Measurements from ENCODE around the gene HOXC6.

HOXC6 gene

DNA sequence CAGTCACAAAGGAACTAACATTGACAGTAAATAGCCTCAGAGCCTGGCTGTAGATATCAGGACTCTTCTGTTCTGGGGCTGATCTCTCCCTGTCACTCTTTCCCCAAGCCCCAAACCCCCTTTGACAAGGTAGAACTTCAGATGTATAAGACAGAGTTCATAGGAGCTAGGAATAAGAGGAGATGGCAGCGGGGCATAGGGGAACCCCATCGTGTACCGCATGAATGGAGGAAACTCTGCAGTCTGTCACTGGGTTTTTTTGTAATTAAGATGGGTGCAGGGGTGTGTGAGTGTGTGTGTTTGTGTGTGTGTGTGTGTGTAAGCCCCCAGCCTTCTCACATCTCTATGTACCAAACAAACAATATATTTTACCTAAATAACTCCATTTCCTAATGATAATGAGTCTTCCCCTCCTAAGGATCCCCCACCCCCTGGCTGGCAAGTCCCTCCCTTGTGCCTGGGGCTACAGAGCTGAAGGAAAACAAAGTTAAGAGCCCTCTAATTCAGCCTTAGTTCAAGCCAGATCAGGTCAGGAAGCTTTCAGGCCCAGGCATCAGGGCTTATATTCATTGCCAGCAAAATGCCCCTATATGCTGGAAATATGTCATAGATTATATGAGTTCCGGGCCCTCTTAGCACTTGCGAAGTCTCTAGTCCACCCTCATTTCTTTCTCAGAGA is 16.3 kb downstream of the HOXC6 start:
- DNase-seq: no peak

DNA sequence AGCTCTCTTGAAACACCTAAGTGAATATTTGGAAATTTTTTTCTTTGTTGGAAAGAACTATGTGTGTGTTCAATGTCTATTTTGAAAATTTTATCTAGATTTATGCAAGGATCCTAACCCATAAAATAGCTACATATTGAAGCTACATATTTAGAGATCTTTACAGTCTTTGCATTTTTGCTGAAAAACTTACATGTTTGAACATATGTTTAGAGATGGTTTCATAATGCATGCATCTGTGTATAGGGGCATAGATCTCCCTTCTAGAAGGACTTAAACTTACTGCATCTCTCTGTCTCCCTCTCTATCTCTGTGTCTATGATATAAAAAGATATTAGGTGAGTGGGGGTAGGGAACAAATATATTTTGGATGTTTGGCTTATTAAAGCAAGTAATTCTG is 17.2 kb downstream of the HOXC6 start:
- no peak for DNase-seq

DNA sequence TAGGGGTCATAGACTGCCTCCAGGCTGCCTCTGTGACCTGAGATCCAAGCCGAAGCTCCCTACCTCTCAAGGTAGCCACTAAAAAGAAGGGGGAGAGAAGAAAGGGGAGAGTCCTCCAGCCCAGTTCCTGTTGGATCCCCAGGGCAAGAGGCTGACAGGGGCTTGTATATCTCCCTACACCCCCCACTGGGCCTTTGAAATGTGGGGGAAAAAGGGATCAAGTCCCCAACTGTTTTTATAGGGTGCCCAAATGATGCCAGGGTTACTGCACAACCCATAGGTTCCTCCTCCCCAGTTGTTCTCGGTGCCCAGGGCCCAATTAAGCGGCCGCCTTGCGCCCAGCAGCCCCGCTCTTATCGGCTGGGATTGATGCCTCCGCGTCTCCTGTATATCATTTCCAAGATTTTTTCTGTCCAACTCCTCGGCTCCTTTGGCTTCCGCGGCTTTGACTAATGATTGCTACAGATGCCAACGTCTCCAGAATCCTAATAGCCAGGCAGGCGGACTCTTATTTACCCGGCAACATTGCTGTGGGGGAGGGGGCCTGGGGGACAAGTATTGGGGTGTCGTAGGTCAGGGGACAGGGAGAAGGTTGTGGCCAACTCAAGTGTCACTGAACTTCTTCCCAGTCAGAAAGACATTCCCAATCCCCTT is 17.8 kb downstream of the HOXC6 start:
- DNase-seq: no peak

DNA sequence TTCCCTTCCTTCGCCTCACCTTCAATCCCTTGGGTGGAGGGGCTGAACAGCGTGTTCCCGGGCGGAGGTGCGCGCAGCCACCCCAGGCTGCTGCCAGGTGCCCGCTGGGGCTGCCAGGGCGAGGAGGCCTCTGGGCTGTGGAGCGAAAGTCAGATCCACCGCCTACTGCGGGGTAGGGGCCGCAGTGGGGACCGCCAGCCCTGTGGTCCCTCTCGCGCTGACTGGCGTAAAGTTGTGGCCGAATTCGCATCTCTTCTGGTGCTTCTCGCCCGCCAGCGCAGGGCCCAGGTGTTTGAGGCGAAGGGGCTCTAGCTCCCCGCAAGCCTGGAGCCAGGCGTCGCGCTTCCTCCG is 18.5 kb downstream of the HOXC6 start:
- no peak for DNase-seq

DNA sequence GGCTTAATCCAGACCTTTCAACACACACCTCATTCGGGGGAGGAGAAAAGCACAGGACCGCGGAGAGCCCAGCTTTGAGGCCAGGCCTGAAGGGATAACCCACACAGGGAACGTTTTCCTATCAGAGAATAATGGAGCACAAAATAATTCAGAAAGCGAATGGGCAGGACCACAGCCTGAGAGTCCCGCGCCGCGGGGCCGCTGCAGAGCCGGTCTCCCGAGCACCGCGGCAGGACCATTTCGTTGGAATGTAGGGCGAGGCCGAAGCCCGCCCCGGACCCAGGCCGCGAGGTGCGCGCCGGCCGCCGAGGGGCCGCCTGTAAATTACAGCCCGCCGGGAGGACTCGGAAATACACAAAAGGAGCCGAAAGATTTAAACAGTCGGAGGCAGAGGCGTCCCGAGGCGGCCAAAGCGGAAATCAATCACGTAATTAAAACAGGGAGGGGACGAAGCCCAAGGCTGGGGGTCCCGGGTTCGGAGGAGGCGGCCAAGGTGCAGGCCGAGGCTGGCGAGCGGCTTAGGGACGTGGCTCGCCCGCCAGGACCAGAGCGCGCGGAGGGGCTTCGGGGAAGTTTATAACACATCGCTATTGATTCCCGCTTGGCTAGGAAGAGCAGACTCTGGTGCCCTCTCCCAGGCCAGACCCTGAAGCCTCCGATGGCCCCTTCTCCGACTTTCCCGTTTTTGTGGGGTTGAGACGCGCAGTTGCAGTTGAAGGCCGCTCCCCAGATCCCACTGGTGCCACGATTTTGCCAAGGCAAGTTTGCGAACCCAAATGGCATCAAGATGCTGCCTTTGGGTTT is 19.1 kb downstream of the HOXC6 start:
- DNase-seq: no peak

GRCh38 chr12:54047964-54048303 is 19.7 kb downstream of the HOXC6 start:
- DNase-seq: no peak

- DNase-seq: no peak
Observed at GRCh38 chr12:54048406-54049093, 20.3 kb downstream of the HOXC6 start.

DNA sequence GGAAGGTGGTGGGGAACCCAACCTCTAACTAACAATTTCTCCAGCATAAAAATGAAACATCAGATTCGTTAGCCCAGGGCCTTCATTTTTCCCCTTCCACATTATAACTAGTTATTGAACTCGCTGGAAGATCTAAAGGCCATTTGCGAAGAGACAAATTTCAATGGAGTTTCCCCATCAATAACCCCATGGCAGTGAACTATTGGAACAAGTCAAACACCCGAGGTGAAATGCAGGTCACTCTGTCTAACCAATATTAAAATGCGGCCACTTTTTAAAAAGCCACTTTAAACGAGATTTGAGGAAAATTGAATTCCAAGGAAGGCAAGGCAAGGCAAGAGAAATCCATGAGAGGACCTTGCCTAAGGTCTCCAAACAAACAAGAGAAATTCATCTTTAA is 20.9 kb downstream of the HOXC6 start:
- no peak for DNase-seq

DNA sequence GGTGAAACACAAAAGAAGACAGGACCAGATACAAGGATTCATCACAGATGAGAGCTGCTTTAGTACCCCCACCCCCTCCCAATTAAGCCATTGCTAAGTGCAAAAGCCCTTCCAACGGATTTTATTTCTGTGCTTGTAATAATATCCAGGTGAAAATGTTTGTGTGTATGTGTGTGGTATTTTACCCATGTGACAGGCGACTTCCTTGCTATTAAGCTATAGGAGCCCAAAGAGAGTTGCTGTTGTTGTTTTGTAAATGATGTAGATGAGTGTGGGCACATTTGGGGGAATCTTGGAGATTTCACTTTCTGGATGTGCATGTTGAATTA is 22.2 kb downstream of the HOXC6 start:
- DNase-seq: no peak

GRCh38 chr12:54051026-54051842 is 23.0 kb downstream of the HOXC6 start:
- no peak for DNase-seq

DNA sequence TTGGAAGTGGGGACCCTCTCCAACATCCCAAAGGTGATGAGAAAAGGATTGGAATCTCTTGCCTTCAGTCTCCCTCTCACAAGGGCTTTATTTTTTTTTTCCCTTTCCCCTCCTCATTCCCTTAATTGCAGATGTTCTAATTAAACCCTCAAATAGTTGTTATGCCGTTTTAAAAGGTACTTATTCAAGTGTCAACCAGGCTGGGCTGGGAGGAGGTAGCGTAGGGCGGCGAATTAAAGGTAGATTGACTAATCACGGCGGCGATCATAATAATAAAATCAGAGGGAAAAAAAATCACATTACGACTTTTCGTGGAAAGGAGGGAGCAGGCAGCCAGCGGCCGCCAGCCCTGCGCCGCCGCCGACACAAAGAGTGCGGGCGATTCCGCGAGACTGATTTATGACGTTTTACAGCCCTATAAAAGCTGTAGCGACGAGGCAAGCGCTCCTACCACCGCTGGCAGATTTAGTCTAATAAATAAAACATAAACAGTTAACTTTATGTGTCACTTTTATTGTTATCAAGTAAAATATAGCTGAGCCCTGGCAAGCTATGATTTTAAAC is 23.7 kb downstream of the HOXC6 start:
- DNase-seq: no peak

DNA sequence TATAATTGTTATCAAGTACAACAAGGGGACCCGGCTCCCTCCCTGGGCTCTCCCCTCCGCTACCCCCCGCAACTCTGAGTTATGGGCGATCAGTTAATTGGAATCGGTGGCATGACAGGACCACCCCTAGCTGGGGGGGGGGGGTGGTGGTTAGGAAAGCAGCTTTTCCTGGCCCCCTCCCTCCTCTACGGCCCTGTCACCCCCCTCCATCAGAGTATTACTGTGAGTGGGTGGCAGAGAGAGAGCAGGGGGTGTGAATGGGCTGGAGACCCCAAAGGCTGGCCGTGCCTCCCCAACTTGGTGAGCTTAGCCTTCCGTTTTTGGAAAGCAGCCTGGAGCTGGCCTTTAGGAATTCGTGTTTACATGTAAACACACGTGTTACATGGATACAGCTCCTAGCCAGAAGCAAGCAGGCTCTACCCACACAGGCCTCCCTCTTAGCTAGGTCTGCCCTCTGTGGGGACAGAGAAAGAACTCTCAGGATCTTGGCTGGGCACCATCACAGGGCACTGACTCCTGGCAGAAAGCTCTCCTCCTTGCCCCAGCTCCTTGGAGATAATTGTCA is 24.3 kb downstream of the HOXC6 start:
- DNase-seq: no peak

DNA sequence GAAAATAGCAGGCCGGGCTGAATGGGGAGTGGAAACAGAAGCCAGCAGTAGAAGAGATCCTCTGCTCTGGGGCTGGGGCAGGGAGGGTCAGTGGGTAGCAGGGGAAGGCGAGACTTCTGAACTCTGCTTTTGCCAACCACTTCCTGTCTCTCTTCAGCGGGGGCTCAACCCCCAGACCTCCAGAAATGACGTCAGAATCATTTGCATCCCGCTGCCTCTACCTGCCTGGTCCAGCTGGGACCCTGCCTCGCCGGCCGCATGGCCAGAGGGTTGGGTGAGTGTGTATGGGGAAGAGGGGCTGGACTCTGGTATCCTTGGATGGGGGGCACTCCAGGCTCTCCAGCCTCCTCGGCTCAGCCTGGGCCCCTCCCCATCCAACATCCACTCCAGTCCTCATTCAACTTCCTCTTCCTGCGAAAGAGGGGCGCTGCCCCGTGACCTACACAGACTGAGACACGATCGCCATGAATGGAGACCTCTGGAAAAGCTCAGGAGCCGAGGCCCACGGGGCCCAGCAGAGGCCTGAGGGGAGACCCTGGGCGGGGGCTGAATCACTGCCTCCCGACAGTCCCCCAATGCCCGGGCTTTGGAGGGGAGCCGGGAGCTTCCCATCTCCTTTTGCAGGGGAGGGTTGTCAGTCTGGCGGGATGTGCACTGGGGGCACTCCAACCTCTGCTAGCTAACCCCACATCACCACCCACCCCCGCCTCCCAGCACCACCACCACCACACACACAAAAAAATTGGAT is 24.9 kb downstream of the HOXC6 start:
- DNase-seq: no peak

- no peak for DNase-seq
Observed at GRCh38 chr12:54053751-54054741, 25.8 kb downstream of the HOXC6 start, which contains the start of gene HOXC4. HOXC4 (plus strand) TSS chr12:54053835; CDS start chr12:54053923, 88 bp downstream.

DNA sequence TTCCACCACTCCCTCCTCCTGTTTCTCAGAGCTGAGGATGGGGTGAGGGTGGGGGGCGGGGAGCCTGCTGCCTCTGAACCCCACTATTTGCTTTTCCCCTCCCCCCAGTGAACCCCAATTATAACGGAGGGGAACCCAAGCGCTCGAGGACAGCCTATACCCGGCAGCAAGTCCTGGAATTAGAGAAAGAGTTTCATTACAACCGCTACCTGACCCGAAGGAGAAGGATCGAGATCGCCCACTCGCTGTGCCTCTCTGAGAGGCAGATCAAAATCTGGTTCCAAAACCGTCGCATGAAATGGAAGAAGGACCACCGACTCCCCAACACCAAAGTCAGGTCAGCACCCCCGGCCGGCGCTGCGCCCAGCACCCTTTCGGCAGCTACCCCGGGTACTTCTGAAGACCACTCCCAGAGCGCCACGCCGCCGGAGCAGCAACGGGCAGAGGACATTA is 26.5 kb downstream of the HOXC6 start:
- DNase-seq: no peak

DNA sequence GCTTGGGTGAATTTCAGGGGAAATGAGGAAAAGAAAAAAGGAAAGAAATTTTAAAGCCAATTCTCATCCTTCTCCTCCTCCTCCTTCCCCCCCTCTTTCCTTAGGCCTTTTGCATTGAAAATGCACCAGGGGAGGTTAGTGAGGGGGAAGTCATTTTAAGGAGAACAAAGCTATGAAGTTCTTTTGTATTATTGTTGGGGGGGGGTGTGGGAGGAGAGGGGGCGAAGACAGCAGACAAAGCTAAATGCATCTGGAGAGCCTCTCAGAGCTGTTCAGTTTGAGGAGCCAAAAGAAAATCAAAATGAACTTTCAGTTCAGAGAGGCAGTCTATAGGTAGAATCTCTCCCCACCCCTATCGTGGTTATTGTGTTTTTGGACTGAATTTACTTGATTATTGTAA is 27.3 kb downstream of the HOXC6 start:
- no peak for DNase-seq

GRCh38 chr12:54056110-54056509 is 27.9 kb downstream of the HOXC6 start:
- no peak for DNase-seq

DNA sequence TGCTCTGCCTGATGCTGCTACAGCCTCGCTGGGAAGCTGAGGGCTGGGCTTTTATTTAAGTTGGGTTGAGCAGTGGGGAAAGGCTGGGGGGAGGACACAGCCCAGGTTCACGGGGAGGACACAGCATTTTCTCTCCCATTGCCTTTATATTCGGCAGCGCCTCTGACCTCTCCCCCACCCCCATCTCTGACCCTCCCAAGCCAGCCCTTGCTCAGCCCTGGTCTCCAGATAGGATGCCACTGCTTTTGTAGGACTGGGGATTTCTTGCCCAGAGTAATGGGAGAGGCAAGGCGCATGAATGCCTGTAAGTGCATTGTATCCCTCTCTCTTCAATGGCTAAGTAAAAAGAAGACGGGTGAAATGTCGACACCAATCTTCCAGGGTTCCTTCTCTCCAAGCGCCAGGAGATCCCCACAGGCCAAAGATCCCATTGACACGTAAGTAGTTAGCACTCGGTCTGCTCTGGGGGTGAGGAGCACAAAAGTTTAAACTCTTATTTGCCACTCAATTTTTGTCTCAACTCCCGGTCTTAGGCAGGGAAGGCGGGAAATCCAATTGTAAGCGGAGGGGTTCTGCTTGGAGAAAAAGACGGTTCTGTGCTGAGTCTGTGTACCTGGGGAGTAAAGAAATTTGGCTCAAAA is 30.0 kb downstream of the HOXC6 start:
- DNase-seq: no peak

- no peak for DNase-seq
Observed at GRCh38 chr12:54059668-54060067, 31.4 kb downstream of the HOXC6 start.

All from stimulated activated CD4-positive, alpha-beta T cell treated with anti-CD3 and anti-CD28 coated beads, Interleukin-15, amount 100 ng/mL, for 24 hours (primary cell).